K562 (cell line): ENCODE results near the gene TM4SF18. TPM values are rescaled to one million over a fixed set of nuclear protein-coding genes. Genes with fewer than 3 reads are reported as not detected.

ENCODE experiments used
- ATAC-seq: fragments of 200-7000 bp; cut with Tn5 transposase; 3 replicates; pipeline ENCODE4 v1.9.1; 2020; ENCODE audit warnings: moderate library complexity
- BruUV-seq: library from RNA; stranded (reverse); fragments of 400-500 nt; replicated peaks from 2 replicates; lab custom pipeline; 2021; lab: Mats Ljungman, UMichigan
- CTCF ChIA-PET: fragments of 300-600 bp; formaldehyde crosslinking; extraction: SDS; loops from one replicate; lab custom pipeline; 2021; ENCODE audit warnings: low intra/inter-chr PET ratio; lab: Yijun Ruan, JAX
- POLR2A ChIA-PET: fragments of 300-600, 350-650 bp; sonication (Branson Sonifier 250); formaldehyde crosslinking; extraction: SDS; loops from one replicate; lab custom pipeline; 2021; ENCODE audit warnings: antibody characterized with exemption, inconsistent platforms; lab: Yijun Ruan, JAX
- DNase-seq, 4 experiments: peaks; one replicate each; pipeline versions ENCODE4 v3.0.0 to v3.0.0-alpha.2; 2011 to 2018; ENCODE audit warnings: low spot score in 3 of 4, mixed read lengths in 3 of 4; ENCODE audit errors: extremely low read depth in 1 of 4
- FAIRE-seq: peaks from 2 replicates; lab custom pipeline; 2011; peaks lifted over from hg19 to GRCh38; lab: Jason Lieb, UNC
- H2AFZ ChIP-seq: 2 replicates; pipeline ENCODE4 v1.6.0; 2011; ENCODE audit warnings: low read depth, low read length, control low read depth, inconsistent platforms
- H3K27ac ChIP-seq: fragments of 200-600 bp; 3 replicates; pipeline ENCODE4 v1.8.0; 2011; ENCODE audit warnings: low read depth, mild to moderate bottlenecking, control low read depth, inconsistent platforms, low read length, moderate library complexity, mixed read lengths; ENCODE audit errors: extremely low read depth
- H3K27me3 ChIP-seq, 2 experiments: fragments of 300-600 bp in 1 of 2; 2 replicates in 1 of 2; 3 replicates in 1 of 2; pipeline versions ENCODE4 v1.6.0 to v1.8.0; 2011; ENCODE audit warnings: inconsistent platforms in 2 of 2, low read length in 2 of 2, mild to moderate bottlenecking in 1 of 2, mixed read lengths in 1 of 2, moderate library complexity in 1 of 2; ENCODE audit not compliant: control insufficient read depth in 2 of 2, insufficient read depth in 2 of 2
- H3K36me3 ChIP-seq: fragments of 300-600 bp; 3 replicates; pipeline ENCODE4 v1.8.0; 2011; ENCODE audit warnings: mild to moderate bottlenecking, low read length, inconsistent platforms; ENCODE audit not compliant: control insufficient read depth, insufficient read depth
- H3K4me1 ChIP-seq, 2 experiments: fragments of 200-600 bp in 1 of 2; replicated peaks in 1 of 2; 2 replicates in 1 of 2; 3 replicates in 1 of 2; pipeline versions ENCODE4 v1.5.1 to v1.8.0; 2011; ENCODE audit warnings: inconsistent platforms in 2 of 2, low read length in 2 of 2, mild to moderate bottlenecking in 1 of 2, mixed read lengths in 1 of 2, moderate library complexity in 1 of 2; ENCODE audit not compliant: control insufficient read depth in 2 of 2, insufficient read depth in 2 of 2
- H3K4me2 ChIP-seq: 2 replicates; pipeline ENCODE4 v1.6.1; 2011; ENCODE audit warnings: low read length, control low read depth, inconsistent platforms, mixed read lengths; ENCODE audit not compliant: insufficient read depth
- H3K4me3 ChIP-seq: fragments of 200-600 bp; sonication (generic), shearing (Covaris generic); 2 replicates; pipeline ENCODE4 v1.5.1; 2016; ENCODE audit warnings: control low read depth, inconsistent platforms
- H3K79me2 ChIP-seq: fragments of 200-600 bp; 3 replicates; pipeline ENCODE4 v1.8.0; 2011; ENCODE audit warnings: low read length, inconsistent platforms; ENCODE audit not compliant: control insufficient read depth, insufficient read depth
- H3K9ac ChIP-seq, 2 experiments: 2 replicates each; pipeline versions ENCODE4 v1.6.0 to v1.6.1; 2011; ENCODE audit warnings: low read depth in 2 of 2, low read length in 2 of 2, control low read depth in 1 of 2, inconsistent platforms in 1 of 2, mild to moderate bottlenecking in 1 of 2, mixed read lengths in 1 of 2; ENCODE audit not compliant: insufficient read depth in 1 of 2
- H3K9me1 ChIP-seq: one replicate; pipeline ENCODE4 v1.6.0; 2011; ENCODE audit warnings: inconsistent platforms, mild to moderate bottlenecking, low read length, moderate library complexity; ENCODE audit not compliant: control insufficient read depth, insufficient read depth
- H3K9me3 ChIP-seq: replicated peaks from 2 replicates; pipeline ENCODE4 v1.5.1; 2011; ENCODE audit warnings: low read depth, low read length, inconsistent platforms; ENCODE audit not compliant: control insufficient read depth, insufficient read depth
- H4K20me1 ChIP-seq: replicated peaks from 2 replicates; pipeline ENCODE4 v1.6.1; 2011; ENCODE audit warnings: low read length, inconsistent platforms, mixed read lengths; ENCODE audit not compliant: control insufficient read depth, insufficient read depth
- ELF1 ChIP-seq: fragments of 200-800 bp; sonication (Bioruptor generic); IDR thresholded peaks from 2 replicates; pipeline ENCODE4 v1.6.1; 2016; ENCODE audit warnings: missing genetic modification characterization, missing compliant biosample characterization
- ILK ChIP-seq: fragments of 450-650 bp; IDR thresholded peaks from 2 replicates; pipeline ENCODE4 v1.6.1; 2016; ENCODE audit warnings: missing genetic modification characterization, low read depth, mild to moderate bottlenecking, missing compliant biosample characterization, moderate library complexity, borderline replicate concordance
- KLF10 ChIP-seq: fragments of 250-450 bp; sonication (Bioruptor Pico); IDR thresholded peaks from 2 replicates; pipeline ENCODE4 v1.6.1; 2021; ENCODE audit warnings: matching md5 sums
- RBM17 ChIP-seq: fragments of 200-400 bp; formaldehyde crosslinking; IDR thresholded peaks from 2 replicates; pipeline ENCODE4 v1.6.1; 2017; ENCODE audit warnings: low read depth, mild to moderate bottlenecking, low read length, borderline replicate concordance
- SMC3 ChIP-seq: conservative IDR thresholded peaks from 2 replicates; pipeline ENCODE4 v1.6.1; 2011; ENCODE audit warnings: low read depth, low read length, improper control_type of control experiment; ENCODE audit not compliant: insufficient read depth
- TSC22D4 ChIP-seq: fragments of 450-650 bp; IDR thresholded peaks from 2 replicates; pipeline ENCODE4 v1.6.1; 2016; ENCODE audit warnings: missing genetic modification characterization, missing biosample characterization, control low read depth
- U2AF1 ChIP-seq: fragments of 200-400 bp; formaldehyde crosslinking; optimal IDR thresholded peaks from 2 replicates; pipeline ENCODE3; 2017; ENCODE audit warnings: mild to moderate bottlenecking, low read depth, low read length, moderate library complexity
- ZNF165 ChIP-seq: fragments of 250-450 bp; sonication (Bioruptor Pico); IDR thresholded peaks from 2 replicates; pipeline ENCODE4 v1.4.0; 2020; ENCODE audit warnings: borderline replicate concordance
- ZNF217 ChIP-seq: sonication (generic); formaldehyde crosslinking; IDR thresholded peaks from 2 replicates; pipeline ENCODE4 v1.8.0; 2022; ENCODE audit warnings: mild to moderate bottlenecking, missing genetic modification reagents
- ZNF263 ChIP-seq: sonication (generic); formaldehyde crosslinking; IDR thresholded peaks from 2 replicates; pipeline ENCODE4 v1.8.0; 2022; ENCODE audit warnings: mild to moderate bottlenecking, missing genetic modification reagents, borderline replicate concordance
- ZNF311 ChIP-seq: fragments of 250-450 bp; sonication (Bioruptor Pico); IDR thresholded peaks from 2 replicates; pipeline ENCODE4 v1.4.0; 2020; ENCODE audit warnings: mild to moderate bottlenecking, moderate library complexity
- ZNF354B ChIP-seq: fragments of 250-450 bp; sonication (Bioruptor Pico); IDR thresholded peaks from 2 replicates; pipeline ENCODE4 v1.4.0; 2020
- ZNF699 ChIP-seq: fragments of 250-450 bp; sonication (Bioruptor Pico); IDR thresholded peaks from 2 replicates; pipeline ENCODE4 v1.8.0; 2021; ENCODE audit warnings: mild to moderate bottlenecking, moderate library complexity; ENCODE audit not compliant: insufficient replicate concordance
- ZNF766 ChIP-seq: fragments of 200-800 bp; sonication (Bioruptor generic); conservative IDR thresholded peaks from 2 replicates; pipeline ENCODE4 v1.6.1; 2016; ENCODE audit warnings: missing genetic modification characterization, missing compliant biosample characterization
- ZSCAN32 ChIP-seq: fragments of 450-650 bp; formaldehyde crosslinking; IDR thresholded peaks from 2 replicates; pipeline ENCODE4 v1.4.0; 2020; ENCODE audit warnings: mild to moderate bottlenecking, moderate library complexity
- WGBS: fragments of 100-300 bp; shearing (Covaris generic); methylation state at CpG from one replicate; pipeline ENCODE4 v1.1.6; 2016; ENCODE audit warnings: low coverage, mixed read lengths; ENCODE audit not compliant: insufficient coverage; ENCODE audit errors: missing lambda C conversion rate; 5-methylcytosine and 5-hydroxymethylcytosine counted together
- in situ Hi-C: fragments of 300-500 bp; cut with MboI; formaldehyde crosslinking; loops from 4 replicates; pipeline ENCODE4 v1.15.0; 2018; ENCODE audit warnings: inconsistent platforms, mixed read lengths
- intact Hi-C: fragments of 100-400 bp; cut with micrococcal nuclease; formaldehyde crosslinking; loops from 2 replicates; pipeline ENCODE4 v1.14.2; 2022
- polyA plus RNA-seq, 8 experiments: library from polyadenylated mRNA; depleted of rRNA in 4 of 8; stranded (reverse) in 5 of 8; unstranded in 3 of 8; fragments of >200 nt; fragmentation: Nextera tagmentation in 2 of 8; fragmentation: Illumina TruSeq in 1 of 8; extraction: Ambion mirVana in 2 of 8; extraction: Trizol in 1 of 8; gene quantifications; 2 replicates each; pipeline versions ENCODE4 v1.2.1 to v1.2.3, GENCODE V29; 2011 to 2014; ENCODE audit warnings: inconsistent platforms in 1 of 8, missing spikeins in 1 of 8
- total RNA-seq, 7 experiments: library from RNA; depleted of rRNA in 6 of 7; stranded (reverse); fragments of >200 nt in 6 of 7; fragmentation: Illumina TruSeq in 2 of 7; extraction: Trizol in 2 of 7; gene quantifications; 2 replicates each; pipeline versions ENCODE4 v1.2.1 to v1.2.3, GENCODE V29; 2011 to 2021; ENCODE audit warnings: low replicate concordance in 1 of 7
- TF ChIP-seq, protein P1 (sequence below): sonication (generic); formaldehyde crosslinking; IDR thresholded peaks from 2 replicates; pipeline ENCODE4 v1.8.1; 2023; ENCODE audit warnings: mild to moderate bottlenecking, missing genetic modification reagents, moderate library complexity
- TF ChIP-seq, protein P2 (sequence below): sonication (generic); formaldehyde crosslinking; IDR thresholded peaks from 2 replicates; pipeline ENCODE4 v1.8.0; 2022; ENCODE audit warnings: mild to moderate bottlenecking, missing genetic modification reagents

The TM4SF18 gene
- total and polyA plus RNA-seq, 9 of the 15 experiments (the other 6 are each of a cell fraction or from before 2014, with no cell fraction given) = not detected

DNA sequence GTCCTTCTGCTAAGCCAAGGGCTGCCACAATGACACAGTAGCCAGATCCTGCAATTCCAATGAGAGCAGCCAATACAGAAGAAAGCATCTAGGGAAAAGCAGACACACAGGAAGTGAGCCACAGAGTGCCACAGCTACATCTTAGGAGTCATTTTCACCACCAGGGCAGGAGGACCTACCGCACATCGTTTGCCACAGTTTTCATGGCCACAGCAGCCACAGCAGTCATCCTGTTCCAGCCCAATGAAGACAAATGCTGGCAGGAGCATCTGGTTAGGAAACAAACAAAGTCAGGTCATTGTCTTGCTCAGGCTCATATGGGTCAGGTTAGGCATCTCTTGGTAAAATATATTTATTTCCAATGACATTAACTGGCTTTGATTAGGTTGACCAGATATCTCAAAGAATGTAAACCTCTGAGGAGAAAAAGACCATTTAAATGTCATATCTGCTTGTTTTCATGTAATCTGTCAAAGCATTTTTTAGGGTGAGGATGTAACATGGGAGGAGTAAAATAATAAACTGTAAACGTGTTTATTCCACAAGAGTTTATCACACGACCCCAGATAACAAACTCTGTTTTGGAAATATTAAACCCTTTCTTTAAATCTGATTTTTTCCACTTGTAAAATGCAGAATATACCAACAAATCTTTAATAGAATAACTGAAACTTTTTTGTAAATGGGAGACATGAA, 42.2 kb upstream of the TM4SF18 start:
- no TSS peak for BruUV-seq
- Histone ChIP-seq H3K79me2 (no peaks in the 10 kb centered on the region), H3K27me3 (peaks cover 0 to 6% of the 10 kb centered on the region in 2 experiments; a peak in 3 of 5 replicates), H4K20me1 (peaks cover 2% of the 10 kb centered on the region; the same call in 1 of the 2 replicates), H3K4me1 (no peaks in the 10 kb centered on the region), H2AFZ (no peak overlapping the region), H3K4me3 (no peak overlapping the region), H3K27ac (no peak overlapping the region), H3K36me3 (no peaks in the 10 kb centered on the region), H3K4me2 (no peak overlapping the region), H3K9ac (no peak overlapping the region), H3K9me1 (no peaks in the 10 kb centered on the region), H3K9me3 (no peaks in the 10 kb centered on the region)
- WGBS = 3% methylated on average over 4 of the region's 4 CpGs
- intact Hi-C loops = no loop called here
- DNase-seq (no peak), ATAC-seq (no peak), FAIRE-seq (no peak)
- TF ChIP-seq ZNF354B (CRISPR knock-in tag) = no peak
- TF ChIP-seq ZNF311 (CRISPR knock-in tag) = no peak
- no peak for TF ChIP-seq ELF1 (tag)
- TF ChIP-seq ZNF766 (CRISPR knock-in tag) = no peak
- TF ChIP-seq ILK (tag) = no peak
- no peak for TF ChIP-seq SMC3
- no peak for TF ChIP-seq TSC22D4 (tag)
- no peak for TF ChIP-seq ZNF165 (CRISPR knock-in tag)
- TF ChIP-seq RBM17 = no peak
- no peak for TF ChIP-seq ZNF263 (CRISPR knock-in tag)
- TF ChIP-seq KLF10 (CRISPR knock-in tag) = no peak
- TF ChIP-seq, protein P1, sequence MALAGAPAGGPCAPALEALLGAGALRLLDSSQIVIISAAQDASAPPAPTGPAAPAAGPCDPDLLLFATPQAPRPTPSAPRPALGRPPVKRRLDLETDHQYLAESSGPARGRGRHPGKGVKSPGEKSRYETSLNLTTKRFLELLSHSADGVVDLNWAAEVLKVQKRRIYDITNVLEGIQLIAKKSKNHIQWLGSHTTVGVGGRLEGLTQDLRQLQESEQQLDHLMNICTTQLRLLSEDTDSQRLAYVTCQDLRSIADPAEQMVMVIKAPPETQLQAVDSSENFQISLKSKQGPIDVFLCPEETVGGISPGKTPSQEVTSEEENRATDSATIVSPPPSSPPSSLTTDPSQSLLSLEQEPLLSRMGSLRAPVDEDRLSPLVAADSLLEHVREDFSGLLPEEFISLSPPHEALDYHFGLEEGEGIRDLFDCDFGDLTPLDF (CRISPR knock-in tag) = no peak
- TF ChIP-seq ZSCAN32 (CRISPR knock-in tag) = no peak
- TF ChIP-seq U2AF1 = no peak
- TF ChIP-seq, protein P2, sequence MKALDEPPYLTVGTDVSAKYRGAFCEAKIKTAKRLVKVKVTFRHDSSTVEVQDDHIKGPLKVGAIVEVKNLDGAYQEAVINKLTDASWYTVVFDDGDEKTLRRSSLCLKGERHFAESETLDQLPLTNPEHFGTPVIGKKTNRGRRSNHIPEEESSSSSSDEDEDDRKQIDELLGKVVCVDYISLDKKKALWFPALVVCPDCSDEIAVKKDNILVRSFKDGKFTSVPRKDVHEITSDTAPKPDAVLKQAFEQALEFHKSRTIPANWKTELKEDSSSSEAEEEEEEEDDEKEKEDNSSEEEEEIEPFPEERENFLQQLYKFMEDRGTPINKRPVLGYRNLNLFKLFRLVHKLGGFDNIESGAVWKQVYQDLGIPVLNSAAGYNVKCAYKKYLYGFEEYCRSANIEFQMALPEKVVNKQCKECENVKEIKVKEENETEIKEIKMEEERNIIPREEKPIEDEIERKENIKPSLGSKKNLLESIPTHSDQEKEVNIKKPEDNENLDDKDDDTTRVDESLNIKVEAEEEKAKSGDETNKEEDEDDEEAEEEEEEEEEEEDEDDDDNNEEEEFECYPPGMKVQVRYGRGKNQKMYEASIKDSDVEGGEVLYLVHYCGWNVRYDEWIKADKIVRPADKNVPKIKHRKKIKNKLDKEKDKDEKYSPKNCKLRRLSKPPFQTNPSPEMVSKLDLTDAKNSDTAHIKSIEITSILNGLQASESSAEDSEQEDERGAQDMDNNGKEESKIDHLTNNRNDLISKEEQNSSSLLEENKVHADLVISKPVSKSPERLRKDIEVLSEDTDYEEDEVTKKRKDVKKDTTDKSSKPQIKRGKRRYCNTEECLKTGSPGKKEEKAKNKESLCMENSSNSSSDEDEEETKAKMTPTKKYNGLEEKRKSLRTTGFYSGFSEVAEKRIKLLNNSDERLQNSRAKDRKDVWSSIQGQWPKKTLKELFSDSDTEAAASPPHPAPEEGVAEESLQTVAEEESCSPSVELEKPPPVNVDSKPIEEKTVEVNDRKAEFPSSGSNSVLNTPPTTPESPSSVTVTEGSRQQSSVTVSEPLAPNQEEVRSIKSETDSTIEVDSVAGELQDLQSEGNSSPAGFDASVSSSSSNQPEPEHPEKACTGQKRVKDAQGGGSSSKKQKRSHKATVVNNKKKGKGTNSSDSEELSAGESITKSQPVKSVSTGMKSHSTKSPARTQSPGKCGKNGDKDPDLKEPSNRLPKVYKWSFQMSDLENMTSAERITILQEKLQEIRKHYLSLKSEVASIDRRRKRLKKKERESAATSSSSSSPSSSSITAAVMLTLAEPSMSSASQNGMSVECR (CRISPR knock-in tag) = no peak
- TF ChIP-seq ZNF699 (CRISPR knock-in tag) = no peak
- no peak for TF ChIP-seq ZNF217 (CRISPR knock-in tag)
- in situ Hi-C loops = no loop called here
- CTCF ChIA-PET = no interaction called here
- POLR2A ChIA-PET = interaction anchor here (0.6 to 0.8 kb wide), 2 partner anchors 15 to 1061 kb away, joined by 3 read pairs; no protein-coding TSS in a partner anchor
